Upper lobe of left lung (tissue), 6 donors: ENCODE measurements around the gene CDC14A. TPM values are rescaled to one million over a fixed set of nuclear protein-coding genes. Genes with fewer than 3 reads are reported as not detected.

Experiments
- ATAC-seq, 2 donors: fragments of 200-7000 bp; cut with Tn5 transposase; one replicate each; pipeline ENCODE4 v1.9.1; 2022; ENCODE audit warnings: mild to moderate bottlenecking in 2 of 2, moderate library complexity in 2 of 2; ENCODE audit not compliant: low FRiP score in 2 of 2
- DNase-seq, 2 donors: peaks; one replicate each; pipeline ENCODE4 v3.0.0-alpha.2; 2019 to 2020
- H3K27ac ChIP-seq, 4 donors: fragments of 200-600 bp; sonication (generic); one replicate each; pipeline ENCODE4 v1.5.1; 2016 to 2019
- H3K27me3 ChIP-seq, 4 donors: fragments of 200-600 bp; sonication (generic); one replicate each; pipeline ENCODE4 v1.5.1; 2017 to 2019
- H3K36me3 ChIP-seq, 4 donors: fragments of 200-600 bp; sonication (generic); one replicate each; pipeline ENCODE4 v1.5.1; 2016 to 2019
- H3K4me1 ChIP-seq, 4 donors: fragments of 200-600 bp; sonication (generic); one replicate each; pipeline ENCODE4 v1.5.1; 2018 to 2019
- H3K4me3 ChIP-seq, 4 donors: fragments of 200-600 bp; sonication (generic); one replicate each; pipeline ENCODE4 v1.5.1; 2017 to 2019; ENCODE audit warnings: mild to moderate bottlenecking in 2 of 4, moderate library complexity in 1 of 4
- H3K9me3 ChIP-seq, 4 donors: fragments of 200-600 bp; sonication (generic); one replicate each; pipeline ENCODE4 v1.5.1; 2018 to 2019
- EP300 ChIP-seq, 4 donors: sonication (generic); formaldehyde crosslinking; IDR thresholded peaks; one replicate each; pipeline ENCODE4 v1.5.1; 2017; ENCODE audit warnings: antibody characterized with exemption in 4 of 4, control low read depth in 2 of 4
- POLR2A ChIP-seq, 4 donors: fragments of 450-650 bp; IDR thresholded peaks; one replicate each; pipeline ENCODE4 v1.5.1; 2016 to 2017; ENCODE audit warnings: antibody characterized with exemption in 4 of 4, mild to moderate bottlenecking in 2 of 4
- POLR2AphosphoS5 ChIP-seq, 2 donors: sonication (generic); formaldehyde crosslinking; IDR thresholded peaks; one replicate each; pipeline ENCODE4 v1.5.1; 2017; ENCODE audit warnings: antibody characterized with exemption in 2 of 2
- WGBS, 2 donors: methylation state at CpG; one replicate each; pipeline ENCODE4 v1.1.5; 2017 to 2018; 5-methylcytosine and 5-hydroxymethylcytosine counted together
- total RNA-seq, 6 donors: library from RNA; depleted of rRNA in 4 of 6; stranded (reverse); fragments of >200 nt in 4 of 6; gene quantifications; one replicate each; pipeline versions ENCODE4 v1.1.0 to v1.2.1, GENCODE V29; 2016 to 2021
- TF ChIP-seq, protein P1 (sequence below), 6 experiments: fragments of 450-650 bp in 4 of 6; fragments of 200-600 bp in 2 of 6; sonication (generic) in 2 of 6; IDR thresholded peaks; one replicate each; pipeline ENCODE4 v1.5.1; 2016 to 2019; ENCODE audit warnings: antibody characterized with exemption in 6 of 6
- donor health status: DM: no; HTN: no; CAD: no; lungs with moderate emphysema.
- donor health status: DM: no; HTN: yes; CAD: no; lungs with severe emphysema.

Gene CDC14A
- total RNA-seq, 6 donors from 2014 or later, result 9.6 to 56.6 (median 22.1) TPM

GRCh38 chr1:100538913-100539835 is 186.9 kb downstream of the CDC14A start:
- ATAC-seq (peak in 1 of 2 donors; percentile 59), DNase-seq (peak in 1 of 2 donors; percentile 90)
- WGBS, 2 donors, result 1 to 3% methylated on average over 17 to 18 of the region's 105 CpGs
- Histone ChIP-seq H3K4me1 (peaks cover 16 to 23% (median 19%) of the 10 kb centered on the region in 4 donors), H3K4me3 (peak overlapping the region; percentile 3 to 53 (median 45)), H3K36me3 (no peaks in the 10 kb centered on the region), H3K27me3 (peaks cover 0 to 19% (median 9%) of the 10 kb centered on the region in 4 donors), H3K9me3 (no peaks in the 10 kb centered on the region), H3K27ac (no peak overlapping the region)
- TF ChIP-seq EP300 (IDR thresholded peaks at IDR 0.05) (no peak), POLR2AphosphoS5 (IDR thresholded peaks at IDR 0.05) (no peak), POLR2A (IDR thresholded peaks at IDR 0.05) (no peak)
- TF ChIP-seq, protein P1, sequence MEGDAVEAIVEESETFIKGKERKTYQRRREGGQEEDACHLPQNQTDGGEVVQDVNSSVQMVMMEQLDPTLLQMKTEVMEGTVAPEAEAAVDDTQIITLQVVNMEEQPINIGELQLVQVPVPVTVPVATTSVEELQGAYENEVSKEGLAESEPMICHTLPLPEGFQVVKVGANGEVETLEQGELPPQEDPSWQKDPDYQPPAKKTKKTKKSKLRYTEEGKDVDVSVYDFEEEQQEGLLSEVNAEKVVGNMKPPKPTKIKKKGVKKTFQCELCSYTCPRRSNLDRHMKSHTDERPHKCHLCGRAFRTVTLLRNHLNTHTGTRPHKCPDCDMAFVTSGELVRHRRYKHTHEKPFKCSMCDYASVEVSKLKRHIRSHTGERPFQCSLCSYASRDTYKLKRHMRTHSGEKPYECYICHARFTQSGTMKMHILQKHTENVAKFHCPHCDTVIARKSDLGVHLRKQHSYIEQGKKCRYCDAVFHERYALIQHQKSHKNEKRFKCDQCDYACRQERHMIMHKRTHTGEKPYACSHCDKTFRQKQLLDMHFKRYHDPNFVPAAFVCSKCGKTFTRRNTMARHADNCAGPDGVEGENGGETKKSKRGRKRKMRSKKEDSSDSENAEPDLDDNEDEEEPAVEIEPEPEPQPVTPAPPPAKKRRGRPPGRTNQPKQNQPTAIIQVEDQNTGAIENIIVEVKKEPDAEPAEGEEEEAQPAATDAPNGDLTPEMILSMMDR (IDR thresholded peaks at IDR 0.05), result peak in 2 of 6 experiments; percentile 1 to 11

DNA sequence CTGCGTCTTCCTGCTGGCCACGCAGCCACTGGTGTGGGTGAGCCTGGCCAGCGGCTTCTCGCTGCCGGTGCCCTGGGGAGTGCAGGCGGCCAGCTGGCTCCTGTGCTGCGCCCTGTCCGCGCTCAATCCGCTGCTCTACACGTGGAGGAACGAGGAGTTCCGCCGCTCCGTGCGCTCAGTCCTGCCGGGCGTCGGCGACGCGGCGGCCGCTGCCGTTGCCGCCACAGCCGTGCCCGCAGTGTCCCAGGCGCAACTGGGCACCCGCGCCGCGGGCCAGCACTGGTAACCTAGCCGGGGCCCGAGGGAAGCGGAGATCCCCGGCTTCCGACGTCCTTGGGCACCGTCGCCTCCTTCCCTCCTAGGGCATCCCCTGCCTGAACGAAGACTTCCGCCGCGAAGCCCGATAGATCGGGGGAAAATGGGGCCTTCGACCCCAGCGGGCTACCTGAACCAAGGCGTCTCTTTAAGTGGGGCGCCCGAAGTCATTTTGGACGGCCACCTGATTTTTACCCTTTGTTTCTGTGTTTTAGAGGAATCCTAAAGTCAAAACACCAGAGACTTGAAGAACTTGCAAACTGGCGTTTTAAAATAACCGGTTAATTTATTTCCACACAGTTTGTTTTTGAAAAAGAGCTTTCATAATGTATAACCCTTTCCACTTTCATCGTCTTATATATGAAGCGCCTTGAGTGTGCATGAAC is 187.7 kb downstream of the CDC14A start:
- Histone ChIP-seq H3K4me1 (peaks cover 16 to 23% (median 19%) of the 10 kb centered on the region in 4 donors), H3K36me3 (no peaks in the 10 kb centered on the region), H3K27ac (no peak overlapping the region), H3K9me3 (no peaks in the 10 kb centered on the region), H3K4me3 (peak overlapping the region in 3 of 4 donors; percentile 40 to 53 (median 50)), H3K27me3 (peaks cover 0 to 19% (median 9%) of the 10 kb centered on the region in 4 donors)
- DNase-seq, result peak in 1 of 2 donors; percentile 86
- peak in 1 of 2 donors; percentile 55 for ATAC-seq
- 21 to 27% methylated on average over 18 to 24 of the region's 57 CpGs for WGBS, 2 donors
- TF ChIP-seq, protein P1 (IDR thresholded peaks at IDR 0.05), result no peak
- TF ChIP-seq POLR2A (IDR thresholded peaks at IDR 0.05), result no peak
- no peak for TF ChIP-seq EP300 (IDR thresholded peaks at IDR 0.05)
- TF ChIP-seq POLR2AphosphoS5 (IDR thresholded peaks at IDR 0.05), result no peak

DNA sequence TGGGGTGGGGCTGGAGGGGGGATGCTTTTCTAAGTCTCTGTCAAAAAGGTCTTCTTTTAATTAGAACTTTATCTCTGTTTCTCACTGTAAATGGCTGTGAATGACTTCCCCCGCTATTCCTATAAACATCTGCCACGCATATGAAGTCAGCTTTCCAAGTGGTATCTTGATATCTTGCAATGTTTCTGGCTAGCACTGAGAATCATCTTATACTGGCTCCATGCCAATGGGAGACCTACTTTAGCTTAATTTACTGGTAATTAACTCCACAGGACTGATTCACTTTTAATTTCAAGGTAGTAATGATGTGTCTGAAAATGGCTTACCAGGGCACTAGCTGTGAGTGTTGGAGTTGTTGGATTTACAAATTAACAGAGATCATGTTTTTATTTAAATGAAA is 190.0 kb downstream of the CDC14A start:
- TF ChIP-seq POLR2A (IDR thresholded peaks at IDR 0.05), result no peak
- TF ChIP-seq EP300 (IDR thresholded peaks at IDR 0.05), result no peak
- TF ChIP-seq, protein P1 (IDR thresholded peaks at IDR 0.05), result no peak
- TF ChIP-seq POLR2AphosphoS5 (IDR thresholded peaks at IDR 0.05), result no peak

DNA sequence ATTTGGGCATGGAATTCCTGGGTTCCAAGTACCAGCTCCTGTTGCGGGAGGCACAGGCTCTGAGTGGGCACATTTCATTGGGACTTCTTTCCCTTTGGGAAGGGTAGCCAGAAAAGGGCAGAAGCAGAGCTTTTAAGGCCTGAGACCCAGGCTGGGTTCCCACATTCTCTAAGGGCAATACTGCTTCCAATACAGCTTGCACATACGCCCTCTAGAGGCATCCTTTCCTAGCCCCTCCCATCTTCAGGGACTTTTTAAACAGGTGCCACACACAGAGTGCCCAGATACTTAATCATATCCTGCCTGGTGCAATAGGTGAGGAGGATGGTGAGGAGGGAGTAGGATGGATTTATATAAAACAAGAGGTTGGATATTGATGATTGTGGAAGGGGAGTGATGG is 191.3 kb downstream of the CDC14A start:
- Histone ChIP-seq H3K4me3 (no peak overlapping the region), H3K27ac (no peak overlapping the region), H3K27me3 (peaks cover 0 to 17% (median 7%) of the 10 kb centered on the region in 4 donors), H3K36me3 (no peaks in the 10 kb centered on the region), H3K9me3 (no peaks in the 10 kb centered on the region), H3K4me1 (peaks cover 13 to 17% (median 14%) of the 10 kb centered on the region in 4 donors)
- TF ChIP-seq, protein P1 (IDR thresholded peaks at IDR 0.05), result no peak
- no peak for TF ChIP-seq POLR2AphosphoS5 (IDR thresholded peaks at IDR 0.05)
- TF ChIP-seq EP300 (IDR thresholded peaks at IDR 0.05), result no peak
- TF ChIP-seq POLR2A (IDR thresholded peaks at IDR 0.05), result no peak
- DNase-seq (no peak), ATAC-seq (no peak)
- 0 to 78% methylated on average over 1 to 2 of the region's 2 CpGs for WGBS, 2 donors

More for the DNA sequence above, 190.0 kb downstream of the CDC14A start:
- no peak overlapping the region for H3K4me3 ChIP-seq
- WGBS, 2 donors, result 85 to 88% methylated on average over 2 of the region's 2 CpGs
- H3K27me3 ChIP-seq, result peaks cover 0 to 19% (median 9%) of the 10 kb centered on the region in 4 donors
- peaks cover 16 to 19% (median 17%) of the 10 kb centered on the region in 4 donors for H3K4me1 ChIP-seq
- no peak for ATAC-seq
- H3K27ac ChIP-seq, result no peak overlapping the region
- DNase-seq, result no peak
- H3K36me3 ChIP-seq, result no peaks in the 10 kb centered on the region
- H3K9me3 ChIP-seq, result no peaks in the 10 kb centered on the region
